Measurements from ENCODE around the gene TPO. TPM values are rescaled to one million over a fixed set of nuclear protein-coding genes. Genes with fewer than 3 reads are reported as not detected.

The TPO gene
- polyA plus RNA-seq, 1 donor from 2014 or later: not detected

DNA sequence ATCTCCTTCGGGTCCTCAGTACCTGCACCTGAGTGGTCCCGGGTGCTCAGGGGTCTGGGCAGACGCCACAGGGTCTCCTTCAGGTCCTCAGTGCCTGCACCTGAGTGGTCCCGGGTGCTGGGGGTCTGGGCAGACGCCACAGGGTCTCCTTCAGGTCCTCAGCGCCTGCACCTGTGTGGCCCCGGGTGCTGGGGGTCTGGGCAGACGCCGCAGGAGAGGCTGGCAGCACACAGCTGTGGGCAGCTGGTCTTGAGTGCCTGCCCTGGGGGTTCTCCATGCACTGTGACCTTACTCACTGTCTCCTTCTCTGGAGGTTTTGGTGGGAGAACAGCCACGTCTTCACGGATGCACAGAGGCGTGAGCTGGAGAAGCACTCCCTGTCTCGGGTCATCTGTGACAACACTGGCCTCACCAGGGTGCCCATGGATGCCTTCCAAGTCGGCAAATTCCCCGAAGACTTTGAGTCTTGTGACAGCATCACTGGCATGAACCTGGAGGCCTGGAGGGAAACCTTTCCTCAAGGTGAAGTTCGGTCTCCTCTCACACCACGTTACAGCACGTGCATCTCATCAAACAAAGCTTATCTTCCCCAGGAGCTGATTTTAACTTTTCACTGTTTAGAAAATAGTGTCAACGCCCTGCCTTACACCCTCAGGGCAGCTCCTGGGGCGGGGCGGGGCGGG, 82.6 kb downstream of the TPO start:
- Histone ChIP-seq H3F3A (ENCODE audit: insufficient read depth, low read length, poor library complexity, severe bottlenecking) (no peaks in the 10 kb centered on the region), H3K27me3 (ENCODE audit: insufficient read depth, low read depth, low read length) (no peaks in the 10 kb centered on the region), H3K4me3 (ENCODE audit: low read length) (no peak overlapping the region), H4K20me1 (ENCODE audit: insufficient read depth) (no peaks in the 10 kb centered on the region), H3K9ac (ENCODE audit: low read length) (no peak overlapping the region), H3K27ac (ENCODE audit: low read length) (no peak overlapping the region), H3K4me2 (ENCODE audit: low read length) (no peak overlapping the region), H3K79me2 (replicated peaks; ENCODE audit: insufficient read depth, low read length) (no peaks in the 10 kb centered on the region), H2AFZ (ENCODE audit: low read depth, low read length) (no peak overlapping the region), H3K9me2 (ENCODE audit: insufficient read depth, low read length) (no peaks in the 10 kb centered on the region), H3K36me3 (ENCODE audit: insufficient read depth, low read length) (no peaks in the 10 kb centered on the region), H3K9me3 (ENCODE audit: low read length) (no peaks in the 10 kb centered on the region)
- TF ChIP-seq SMC3 (conservative IDR thresholded peaks at IDR 0.05; ENCODE audit: poor library complexity): no peak
- no peak for TF ChIP-seq EP300 (conservative IDR thresholded peaks at IDR 0.05; ENCODE audit: poor library complexity, severe bottlenecking)

DNA sequence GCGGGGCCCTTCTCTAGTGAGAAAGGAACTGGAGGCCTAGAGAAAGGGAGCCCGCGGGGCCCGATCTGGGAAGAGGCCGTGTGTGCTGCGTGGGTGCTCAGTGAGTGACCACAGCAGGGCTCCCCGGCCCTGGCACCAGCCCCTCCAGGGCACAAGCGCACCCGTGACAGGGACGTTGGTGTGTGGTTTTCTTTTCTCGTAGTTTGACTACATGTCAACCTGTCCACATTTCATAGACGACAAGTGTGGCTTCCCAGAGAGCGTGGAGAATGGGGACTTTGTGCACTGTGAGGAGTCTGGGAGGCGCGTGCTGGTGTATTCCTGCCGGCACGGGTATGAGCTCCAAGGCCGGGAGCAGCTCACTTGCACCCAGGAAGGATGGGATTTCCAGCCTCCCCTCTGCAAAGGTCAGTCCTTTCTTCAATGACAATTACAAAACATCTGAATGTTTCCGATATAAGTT, 83.1 kb downstream of the TPO start:
- H3K9ac ChIP-seq (ENCODE audit: low read length): no peak overlapping the region
- no peak overlapping the region for H3K27ac ChIP-seq (ENCODE audit: low read length)
- H3K4me2 ChIP-seq (ENCODE audit: low read length): no peak overlapping the region
- no peaks in the 10 kb centered on the region for H3K36me3 ChIP-seq (ENCODE audit: insufficient read depth, low read length)
- no peaks in the 10 kb centered on the region for H3K9me3 ChIP-seq (ENCODE audit: low read length)
- no peak overlapping the region for H3K4me3 ChIP-seq (ENCODE audit: low read length)
- no peak overlapping the region for H2AFZ ChIP-seq (ENCODE audit: low read depth, low read length)
- H4K20me1 ChIP-seq (ENCODE audit: insufficient read depth): no peaks in the 10 kb centered on the region
- H3K79me2 ChIP-seq (replicated peaks; ENCODE audit: insufficient read depth, low read length): no peaks in the 10 kb centered on the region
- TF ChIP-seq MXI1 (conservative IDR thresholded peaks at IDR 0.05; ENCODE audit: poor library complexity, severe bottlenecking) (no peak), RAD21 (conservative IDR thresholded peaks at IDR 0.05) (no peak), EZH2 (IDR thresholded peaks at IDR 0.05; ENCODE audit: borderline replicate concordance, insufficient read depth, low read length, poor library complexity, severe bottlenecking) (no peak), TAF1 (IDR thresholded peaks at IDR 0.05; ENCODE audit: low read depth) (no peak), POLR2AphosphoS5 (IDR thresholded peaks at IDR 0.05) (no peak), SMC3 (conservative IDR thresholded peaks at IDR 0.05; ENCODE audit: poor library complexity) (no peak), EP300 (conservative IDR thresholded peaks at IDR 0.05; ENCODE audit: poor library complexity, severe bottlenecking) (no peak)
- TF ChIP-seq, protein P1, sequence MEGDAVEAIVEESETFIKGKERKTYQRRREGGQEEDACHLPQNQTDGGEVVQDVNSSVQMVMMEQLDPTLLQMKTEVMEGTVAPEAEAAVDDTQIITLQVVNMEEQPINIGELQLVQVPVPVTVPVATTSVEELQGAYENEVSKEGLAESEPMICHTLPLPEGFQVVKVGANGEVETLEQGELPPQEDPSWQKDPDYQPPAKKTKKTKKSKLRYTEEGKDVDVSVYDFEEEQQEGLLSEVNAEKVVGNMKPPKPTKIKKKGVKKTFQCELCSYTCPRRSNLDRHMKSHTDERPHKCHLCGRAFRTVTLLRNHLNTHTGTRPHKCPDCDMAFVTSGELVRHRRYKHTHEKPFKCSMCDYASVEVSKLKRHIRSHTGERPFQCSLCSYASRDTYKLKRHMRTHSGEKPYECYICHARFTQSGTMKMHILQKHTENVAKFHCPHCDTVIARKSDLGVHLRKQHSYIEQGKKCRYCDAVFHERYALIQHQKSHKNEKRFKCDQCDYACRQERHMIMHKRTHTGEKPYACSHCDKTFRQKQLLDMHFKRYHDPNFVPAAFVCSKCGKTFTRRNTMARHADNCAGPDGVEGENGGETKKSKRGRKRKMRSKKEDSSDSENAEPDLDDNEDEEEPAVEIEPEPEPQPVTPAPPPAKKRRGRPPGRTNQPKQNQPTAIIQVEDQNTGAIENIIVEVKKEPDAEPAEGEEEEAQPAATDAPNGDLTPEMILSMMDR (IDR thresholded peaks at IDR 0.05; ENCODE audit: poor library complexity, severe bottlenecking): no peak
- TF ChIP-seq, protein P2, sequence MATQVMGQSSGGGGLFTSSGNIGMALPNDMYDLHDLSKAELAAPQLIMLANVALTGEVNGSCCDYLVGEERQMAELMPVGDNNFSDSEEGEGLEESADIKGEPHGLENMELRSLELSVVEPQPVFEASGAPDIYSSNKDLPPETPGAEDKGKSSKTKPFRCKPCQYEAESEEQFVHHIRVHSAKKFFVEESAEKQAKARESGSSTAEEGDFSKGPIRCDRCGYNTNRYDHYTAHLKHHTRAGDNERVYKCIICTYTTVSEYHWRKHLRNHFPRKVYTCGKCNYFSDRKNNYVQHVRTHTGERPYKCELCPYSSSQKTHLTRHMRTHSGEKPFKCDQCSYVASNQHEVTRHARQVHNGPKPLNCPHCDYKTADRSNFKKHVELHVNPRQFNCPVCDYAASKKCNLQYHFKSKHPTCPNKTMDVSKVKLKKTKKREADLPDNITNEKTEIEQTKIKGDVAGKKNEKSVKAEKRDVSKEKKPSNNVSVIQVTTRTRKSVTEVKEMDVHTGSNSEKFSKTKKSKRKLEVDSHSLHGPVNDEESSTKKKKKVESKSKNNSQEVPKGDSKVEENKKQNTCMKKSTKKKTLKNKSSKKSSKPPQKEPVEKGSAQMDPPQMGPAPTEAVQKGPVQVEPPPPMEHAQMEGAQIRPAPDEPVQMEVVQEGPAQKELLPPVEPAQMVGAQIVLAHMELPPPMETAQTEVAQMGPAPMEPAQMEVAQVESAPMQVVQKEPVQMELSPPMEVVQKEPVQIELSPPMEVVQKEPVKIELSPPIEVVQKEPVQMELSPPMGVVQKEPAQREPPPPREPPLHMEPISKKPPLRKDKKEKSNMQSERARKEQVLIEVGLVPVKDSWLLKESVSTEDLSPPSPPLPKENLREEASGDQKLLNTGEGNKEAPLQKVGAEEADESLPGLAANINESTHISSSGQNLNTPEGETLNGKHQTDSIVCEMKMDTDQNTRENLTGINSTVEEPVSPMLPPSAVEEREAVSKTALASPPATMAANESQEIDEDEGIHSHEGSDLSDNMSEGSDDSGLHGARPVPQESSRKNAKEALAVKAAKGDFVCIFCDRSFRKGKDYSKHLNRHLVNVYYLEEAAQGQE (IDR thresholded peaks at IDR 0.05; ENCODE audit: borderline replicate concordance): no peak
- no peaks in the 10 kb centered on the region for H3F3A ChIP-seq (ENCODE audit: insufficient read depth, low read length, poor library complexity, severe bottlenecking)
- H3K27me3 ChIP-seq (ENCODE audit: insufficient read depth, low read depth, low read length): no peaks in the 10 kb centered on the region
- H3K9me2 ChIP-seq (ENCODE audit: insufficient read depth, low read length): no peaks in the 10 kb centered on the region
